B cell (primary cell): ENCODE results near the gene RSBN1. TPM values are rescaled to one million over a fixed set of nuclear protein-coding genes. Genes with fewer than 3 reads are reported as not detected.
A peak's percentile ranks its signal among the peaks of the same experiment; 100 is the strongest.

Experiments
- ATAC-seq: fragments of 200-7000 bp; cut with Tn5 transposase; one replicate; pipeline ENCODE4 v1.10.0; 2021; ENCODE audit warnings: low read depth, mild to moderate bottlenecking, moderate number of reproducible peaks, moderate library complexity
- CTCF ChIA-PET: fragments of 350-600 bp; sonication (Branson Sonifier 250); formaldehyde crosslinking; loops from one replicate; lab custom pipeline; 2021; ENCODE audit warnings: antibody characterized with exemption, inconsistent platforms; lab: Charles Lee
- POLR2A ChIA-PET: fragments of 350-600 bp; sonication (Branson Sonifier 250); formaldehyde crosslinking; loops from one replicate; lab custom pipeline; 2021; ENCODE audit warnings: antibody characterized with exemption; lab: Charles Lee
- DNase-seq: peaks from one replicate; pipeline ENCODE4 v3.0.0; 2013
- H2AFZ ChIP-seq: 2 replicates; pipeline ENCODE4 v1.6.1; 2012; ENCODE audit warnings: mild to moderate bottlenecking, low read depth, low read length; ENCODE audit not compliant: insufficient read depth, poor library complexity, severe bottlenecking
- H3K27ac ChIP-seq, 2 donors: 1 replicate in 1 of 2; 2 replicates in 1 of 2; pipeline ENCODE4 v1.5.1; 2012 to 2013; ENCODE audit warnings: low read length in 2 of 2, mild to moderate bottlenecking in 2 of 2, moderate library complexity in 1 of 2
- H3K27me3 ChIP-seq, 4 experiments: fragments of 200-600 bp in 1 of 4; sonication (generic) in 1 of 4; replicated peaks in 1 of 4; 1 replicate in 2 of 4; 2 replicates in 2 of 4; pipeline versions ENCODE4 v1.6.1 to v1.7.0; 2013 to 2016; ENCODE audit warnings: low read length in 3 of 4, mild to moderate bottlenecking in 2 of 4, mixed read lengths in 1 of 4, moderate library complexity in 1 of 4; ENCODE audit not compliant: insufficient read depth in 4 of 4, control insufficient read depth in 3 of 4; ENCODE audit errors: control extremely low read depth in 1 of 4
- H3K36me3 ChIP-seq, 2 experiments: replicated peaks in 1 of 2; 1 replicate in 1 of 2; 2 replicates in 1 of 2; pipeline versions ENCODE4 v1.6.1 to v1.7.1; 2013; ENCODE audit warnings: low read length in 1 of 2; ENCODE audit not compliant: insufficient read depth in 2 of 2, control insufficient read depth in 1 of 2; ENCODE audit errors: control extremely low read depth in 1 of 2, extremely low read depth in 1 of 2
- H3K4me1 ChIP-seq, 2 donors: fragments of 200-600 bp in 1 of 2; sonication (generic) in 1 of 2; 1 replicate in 1 of 2; 2 replicates in 1 of 2; pipeline versions ENCODE4 v1.5.1 to v1.6.1; 2013 to 2017; ENCODE audit warnings: low read length in 2 of 2; ENCODE audit not compliant: control insufficient read depth in 2 of 2, insufficient read depth in 2 of 2
- H3K4me2 ChIP-seq: replicated peaks from 2 replicates; pipeline ENCODE3; 2012; ENCODE audit warnings: mild to moderate bottlenecking, low read depth, low read length; ENCODE audit not compliant: poor library complexity, severe bottlenecking
- H3K4me3 ChIP-seq, 5 experiments: fragments of 200-600 bp in 1 of 5; sonication (generic) in 1 of 5; 1 replicate in 3 of 5; 2 replicates in 2 of 5; pipeline versions ENCODE4 v1.5.1 to v1.7.0; 2011 to 2016; ENCODE audit warnings: low read length in 4 of 5, mild to moderate bottlenecking in 4 of 5, low read depth in 2 of 5, control low read depth in 1 of 5, moderate library complexity in 1 of 5; ENCODE audit not compliant: insufficient read depth in 1 of 5; ENCODE audit errors: control extremely low read depth in 1 of 5, extremely low read depth in 1 of 5
- H3K79me2 ChIP-seq: fragments of 200-600 bp; sonication (generic); one replicate; pipeline ENCODE4 v1.6.0; 2016; ENCODE audit warnings: low read length; ENCODE audit not compliant: control insufficient read depth, insufficient read depth
- H3K9ac ChIP-seq: fragments of 200-600 bp; sonication (generic); 2 replicates; pipeline ENCODE4 v1.6.1; 2017; ENCODE audit warnings: mild to moderate bottlenecking, low read length, moderate library complexity
- H3K9me3 ChIP-seq, 3 donors: one replicate each; pipeline versions ENCODE4 v1.6.1 to v1.7.1; 2013; ENCODE audit warnings: low read length in 2 of 3; ENCODE audit not compliant: control insufficient read depth in 2 of 3, insufficient read depth in 1 of 3; ENCODE audit errors: control extremely low read depth in 1 of 3
- H4K20me1 ChIP-seq: 2 replicates; pipeline ENCODE4 v1.6.0; 2012; ENCODE audit warnings: mild to moderate bottlenecking, low read length; ENCODE audit not compliant: insufficient read depth, control insufficient read depth, poor library complexity, severe bottlenecking
- H3K27ac Mint-ChIP-seq: one replicate; pipeline ENCODE4 v1.8.0; 2021; ENCODE audit warnings: mixed read lengths
- H3K27me3 Mint-ChIP-seq: one replicate; pipeline ENCODE4 v1.8.0; 2021; ENCODE audit warnings: mixed read lengths
- H3K4me1 Mint-ChIP-seq: one replicate; pipeline ENCODE4 v1.8.0; 2021; ENCODE audit warnings: mixed read lengths
- H3K4me3 Mint-ChIP-seq: one replicate; pipeline ENCODE4 v1.8.0; 2021; ENCODE audit warnings: mixed read lengths
- H3K9me3 Mint-ChIP-seq: one replicate; pipeline ENCODE4 v1.8.0; 2022; ENCODE audit warnings: mixed read lengths; ENCODE audit not compliant: insufficient read depth
- EZH2 ChIP-seq: IDR thresholded peaks from 2 replicates; pipeline ENCODE4 v1.6.1; 2012; ENCODE audit warnings: borderline replicate concordance, low read depth, mild to moderate bottlenecking, moderate library complexity, low read length; ENCODE audit not compliant: insufficient read depth, poor library complexity, severe bottlenecking
- WGBS: methylation state at CpG from one replicate; pipeline ENCODE4 v1.1.5; 2013; ENCODE audit warnings: missing lambda C conversion rate; ENCODE audit not compliant: insufficient coverage; 5-methylcytosine and 5-hydroxymethylcytosine counted together
- intact Hi-C: fragments of 100-400 bp; cut with micrococcal nuclease; formaldehyde crosslinking; loops from one replicate; pipeline ENCODE4 v1.10.0; 2022
- polyA plus RNA-seq: library from polyadenylated mRNA; depleted of rRNA; stranded (reverse); fragments of >200 nt; gene quantifications from 2 replicates; pipeline ENCODE4 v1.2.3, GENCODE V29; 2012
- total RNA-seq, 2 donors: library from RNA; stranded (reverse); fragments of 120-200 nt in 1 of 2; gene quantifications; 1 replicate in 1 of 2; 2 replicates in 1 of 2; pipeline versions ENCODE4 v1.2.3 to v1.2.4, GENCODE V29; 2013 to 2022
- TF ChIP-seq, protein P1 (sequence below): fragments of 200-600 bp; IDR thresholded peaks from one replicate; pipeline ENCODE4 v1.8.0; 2022; ENCODE audit warnings: antibody characterized with exemption, mild to moderate bottlenecking

Gene RSBN1
- total and polyA plus RNA-seq, 2 donors (not counting 1 experiment from before 2014, with no cell fraction given) = 20.6 to 40.2 TPM

DNA sequence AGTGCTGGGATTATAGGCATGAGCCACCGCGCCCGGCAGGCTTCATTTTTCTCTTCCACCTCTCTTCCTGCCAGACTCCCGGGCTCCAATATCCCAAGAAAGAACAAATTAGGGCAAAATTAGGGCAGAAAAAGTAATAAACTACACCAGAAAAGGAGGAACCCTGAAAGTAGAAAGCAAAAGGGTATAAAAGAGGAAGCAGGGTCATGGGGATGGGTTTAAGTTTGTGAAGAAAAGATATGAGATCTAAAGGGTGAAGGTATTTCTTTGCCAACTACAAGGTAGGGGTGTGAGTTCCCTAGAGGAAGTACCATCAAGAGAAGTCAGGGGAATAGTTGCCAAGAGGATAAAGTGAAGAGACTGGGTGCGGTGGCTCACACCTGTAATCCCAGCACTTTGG lies 49.4 kb upstream of the RSBN1 start:
- no CpG with 5 or more reads among the region's 5 CpGs for WGBS
- Histone ChIP-seq H3K27me3 (no peaks in the 10 kb centered on the region), H3K36me3 (peaks cover 2 to 5% of the 10 kb centered on the region in 2 experiments), H3K27ac (peak overlapping the region; percentile 64 to 80), H3K9me3 (no peaks in the 10 kb centered on the region), H4K20me1 (no peaks in the 10 kb centered on the region), H3K9ac (no peak overlapping the region), H2AFZ (no peak overlapping the region), H3K79me2 (peaks cover 48% of the 10 kb centered on the region), H3K4me1 (peaks cover 57 to 58% of the 10 kb centered on the region in 2 donors), H3K4me2 (peak overlapping the region; percentile 28), H3K4me3 (peak overlapping the region in 1 of 5 experiments; percentile 8)
- Mint-ChIP-seq H3K27ac (peak overlapping the region; percentile 87), H3K4me3 (peak overlapping the region; percentile 66), H3K9me3 (no peaks in the 10 kb centered on the region), H3K27me3 (no peaks in the 10 kb centered on the region), H3K4me1 (peaks cover 55% of the 10 kb centered on the region)
- POLR2A ChIA-PET = no interaction called here
- TF ChIP-seq, protein P1, sequence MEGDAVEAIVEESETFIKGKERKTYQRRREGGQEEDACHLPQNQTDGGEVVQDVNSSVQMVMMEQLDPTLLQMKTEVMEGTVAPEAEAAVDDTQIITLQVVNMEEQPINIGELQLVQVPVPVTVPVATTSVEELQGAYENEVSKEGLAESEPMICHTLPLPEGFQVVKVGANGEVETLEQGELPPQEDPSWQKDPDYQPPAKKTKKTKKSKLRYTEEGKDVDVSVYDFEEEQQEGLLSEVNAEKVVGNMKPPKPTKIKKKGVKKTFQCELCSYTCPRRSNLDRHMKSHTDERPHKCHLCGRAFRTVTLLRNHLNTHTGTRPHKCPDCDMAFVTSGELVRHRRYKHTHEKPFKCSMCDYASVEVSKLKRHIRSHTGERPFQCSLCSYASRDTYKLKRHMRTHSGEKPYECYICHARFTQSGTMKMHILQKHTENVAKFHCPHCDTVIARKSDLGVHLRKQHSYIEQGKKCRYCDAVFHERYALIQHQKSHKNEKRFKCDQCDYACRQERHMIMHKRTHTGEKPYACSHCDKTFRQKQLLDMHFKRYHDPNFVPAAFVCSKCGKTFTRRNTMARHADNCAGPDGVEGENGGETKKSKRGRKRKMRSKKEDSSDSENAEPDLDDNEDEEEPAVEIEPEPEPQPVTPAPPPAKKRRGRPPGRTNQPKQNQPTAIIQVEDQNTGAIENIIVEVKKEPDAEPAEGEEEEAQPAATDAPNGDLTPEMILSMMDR = no peak
- TF ChIP-seq EZH2 = no peak
- CTCF ChIA-PET = interaction anchor here (3.6 kb wide), 1 partner anchor 42 kb away, joined by 16 read pairs; the partner anchor contains the start of gene AP4B1
- intact Hi-C loops = no loop called here
- ATAC-seq = no peak
- DNase-seq = peak; percentile 44

DNA sequence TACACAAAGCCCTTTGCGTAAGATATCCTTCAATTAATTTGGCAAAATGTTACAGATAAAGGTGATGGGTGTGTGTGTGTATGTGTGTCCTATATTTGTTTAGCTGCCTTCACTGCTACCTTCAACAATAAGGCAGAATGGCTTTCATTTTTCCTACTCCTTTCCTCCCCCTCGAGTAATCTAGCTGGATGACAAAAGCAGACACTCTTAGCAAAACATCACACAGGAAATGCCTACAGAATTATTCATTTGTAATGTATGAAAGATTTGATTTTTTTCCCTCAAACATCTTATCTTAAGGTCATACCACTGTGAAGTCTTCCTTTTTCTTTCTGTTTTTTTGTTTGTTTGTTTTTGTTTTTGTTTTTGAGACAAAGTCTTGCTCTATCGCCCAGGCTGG lies 48.6 kb upstream of the RSBN1 start:
- H3K27ac Mint-ChIP-seq = peak overlapping the region; percentile 84

More for the DNA sequence above, 48.6 kb upstream of the RSBN1 start:
- intact Hi-C loops = no loop called here
- Mint-ChIP-seq H3K27me3 (no peaks in the 10 kb centered on the region), H3K4me1 (peaks cover 58% of the 10 kb centered on the region), H3K4me3 (peak overlapping the region; percentile 59), H3K9me3 (no peaks in the 10 kb centered on the region)
- WGBS = no CpG with 5 or more reads among the region's 3 CpGs
- Histone ChIP-seq H3K36me3 (peaks cover 4 to 13% of the 10 kb centered on the region in 2 experiments), H4K20me1 (no peaks in the 10 kb centered on the region), H3K27ac (peak overlapping the region; percentile 64 to 80), H3K27me3 (no peaks in the 10 kb centered on the region), H3K4me3 (no peak overlapping the region), H3K9ac (no peak overlapping the region), H3K4me2 (peak overlapping the region; percentile 68), H3K9me3 (no peaks in the 10 kb centered on the region), H3K79me2 (peaks cover 47% of the 10 kb centered on the region), H2AFZ (no peak overlapping the region), H3K4me1 (peaks cover 58 to 60% of the 10 kb centered on the region in 2 donors)
- CTCF ChIA-PET = interaction anchor here (1.0 to 3.6 kb wide), 3 partner anchors 9 to 43 kb away, joined by 3 to 16 read pairs (median 11); partner anchors contain the start of gene AP4B1
- ATAC-seq = no peak
- POLR2A ChIA-PET = no interaction called here
- no peak for DNase-seq
- TF ChIP-seq EZH2 = no peak
- TF ChIP-seq, protein P1 = no peak
